GM13977 (cell line): Measurements from ENCODE around the gene MAML1.

Experiments
- DNase-seq: peaks from one replicate; pipeline ENCODE4 v3.0.0; 2012; ENCODE audit warnings: low spot score
- in situ Hi-C: fragments of 300-500 bp; cut with MboI; formaldehyde crosslinking; loops from one replicate; pipeline ENCODE4 v1.12.0; 2022; ENCODE audit warnings: low sequenced_read_pairs, low pct_unique_long_range_greater_than_20kb, mixed read lengths, inconsistent platforms; ENCODE audit not compliant: unreplicated experiment
- TF ChIP-seq, protein P1 (sequence below): IDR thresholded peaks from 2 replicates; pipeline ENCODE4 v1.5.1; 2012; ENCODE audit warnings: mild to moderate bottlenecking, control low read depth; ENCODE audit not compliant: insufficient read depth; ENCODE audit errors: extremely low read depth, missing control alignments

Gene MAML1

DNA sequence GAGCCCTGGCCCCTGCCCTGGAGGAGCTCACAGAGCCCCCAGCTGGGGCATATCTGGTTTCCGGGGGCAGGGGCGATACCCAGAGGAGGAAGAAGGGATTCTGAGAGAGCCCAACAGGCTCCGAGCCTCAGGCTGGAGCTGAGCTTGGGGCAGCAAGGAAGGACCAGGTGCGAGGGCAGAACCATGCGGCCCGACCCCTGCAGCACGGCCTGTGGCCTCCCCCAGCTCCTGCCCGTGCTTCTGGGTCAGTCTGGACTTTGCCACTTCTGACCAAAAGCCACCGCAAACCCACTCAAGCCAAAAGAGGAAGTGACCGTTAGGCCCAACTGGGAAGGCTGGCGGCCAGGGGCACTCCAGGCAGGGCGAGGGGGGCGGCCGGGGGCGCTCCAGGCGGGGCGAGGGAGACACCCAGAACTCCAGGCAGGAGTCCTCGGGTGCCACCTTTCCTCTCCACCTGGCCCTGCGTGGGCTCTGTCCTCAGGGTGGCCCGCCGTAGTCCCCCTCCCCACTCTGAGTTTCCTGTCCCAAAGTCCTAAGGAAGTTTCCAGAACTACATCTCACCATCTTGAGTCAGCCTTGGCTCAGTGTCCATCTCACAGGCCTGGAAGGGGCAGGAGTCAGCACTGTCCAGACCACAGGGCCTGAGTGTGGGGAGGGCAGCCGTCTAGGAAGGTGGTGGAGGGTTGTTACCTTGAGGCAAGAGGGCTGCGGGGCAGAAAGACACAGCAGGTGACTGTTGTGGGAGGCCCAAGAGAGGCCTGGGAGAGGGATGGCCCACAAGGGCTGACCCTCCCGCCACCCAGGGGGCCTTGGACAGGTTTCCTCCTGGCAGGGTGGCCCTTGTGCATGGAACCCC lies 60.2 kb downstream of the MAML1 start:
- TF ChIP-seq, protein P1, sequence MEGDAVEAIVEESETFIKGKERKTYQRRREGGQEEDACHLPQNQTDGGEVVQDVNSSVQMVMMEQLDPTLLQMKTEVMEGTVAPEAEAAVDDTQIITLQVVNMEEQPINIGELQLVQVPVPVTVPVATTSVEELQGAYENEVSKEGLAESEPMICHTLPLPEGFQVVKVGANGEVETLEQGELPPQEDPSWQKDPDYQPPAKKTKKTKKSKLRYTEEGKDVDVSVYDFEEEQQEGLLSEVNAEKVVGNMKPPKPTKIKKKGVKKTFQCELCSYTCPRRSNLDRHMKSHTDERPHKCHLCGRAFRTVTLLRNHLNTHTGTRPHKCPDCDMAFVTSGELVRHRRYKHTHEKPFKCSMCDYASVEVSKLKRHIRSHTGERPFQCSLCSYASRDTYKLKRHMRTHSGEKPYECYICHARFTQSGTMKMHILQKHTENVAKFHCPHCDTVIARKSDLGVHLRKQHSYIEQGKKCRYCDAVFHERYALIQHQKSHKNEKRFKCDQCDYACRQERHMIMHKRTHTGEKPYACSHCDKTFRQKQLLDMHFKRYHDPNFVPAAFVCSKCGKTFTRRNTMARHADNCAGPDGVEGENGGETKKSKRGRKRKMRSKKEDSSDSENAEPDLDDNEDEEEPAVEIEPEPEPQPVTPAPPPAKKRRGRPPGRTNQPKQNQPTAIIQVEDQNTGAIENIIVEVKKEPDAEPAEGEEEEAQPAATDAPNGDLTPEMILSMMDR: no peak
- in situ Hi-C loops: loop anchor here (10.0 kb wide), 1 partner anchor 112 kb away; the partner anchor contains the start of gene TBC1D9B
- DNase-seq: no peak

DNA sequence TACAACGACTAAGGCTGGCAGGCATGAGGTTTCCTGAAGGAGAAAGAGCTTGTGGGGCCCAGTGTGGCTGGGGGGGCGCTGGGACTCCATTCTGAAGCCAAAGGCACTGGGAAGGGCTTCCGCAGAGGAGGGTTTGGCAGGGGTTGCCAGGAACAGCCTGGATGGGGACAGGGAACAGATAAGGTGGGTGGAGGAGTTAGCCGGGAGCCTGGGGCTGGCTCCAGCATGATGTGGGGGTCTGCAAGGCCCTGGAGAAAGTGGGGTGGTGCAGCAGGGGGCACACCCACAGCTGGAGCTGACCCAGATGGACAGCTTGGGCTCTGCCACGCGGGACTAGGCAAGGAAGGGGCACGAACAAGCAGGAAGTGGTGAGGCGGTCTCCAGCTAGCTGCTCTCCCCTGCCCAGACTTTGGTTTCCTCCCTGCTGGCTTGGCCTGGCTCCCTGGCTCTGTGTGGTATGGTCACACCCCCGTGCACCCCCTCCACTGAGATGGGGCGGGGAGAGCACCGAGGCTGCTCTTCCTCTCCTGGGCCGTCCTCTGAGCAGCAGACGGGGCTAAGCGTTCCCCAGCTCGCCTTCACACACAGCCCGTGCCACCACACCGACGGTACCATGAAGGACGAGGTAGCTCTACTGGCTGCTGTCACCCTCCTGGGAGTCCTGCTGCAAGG lies 61.0 kb downstream of the MAML1 start, which contains the start of gene LTC4S:
Gene LTC4S (plus strand): TSS at position 519 of the 672 bp plus-strand sequence. CDS start 95 bp downstream, at position 614.
- in situ Hi-C loops: loop anchor here (10.0 kb wide), 1 partner anchor 111 kb away; the partner anchor contains the start of gene TBC1D9B
- TF ChIP-seq, protein P1: no peak
- DNase-seq: no peak

- in situ Hi-C loops: loop anchor here (10.0 kb wide), 1 partner anchor 111 kb away; the partner anchor contains the start of gene TBC1D9B
- DNase-seq: no peak
- TF ChIP-seq, protein P1: no peak
Observed at GRCh38 chr5:179794171-179794570, 61.5 kb downstream of the MAML1 start.

- in situ Hi-C loops: loop anchor here (10.0 kb wide), 1 partner anchor 110 kb away; the partner anchor contains the start of gene TBC1D9B
- DNase-seq: no peak
- TF ChIP-seq, protein P1: no peak
Observed at GRCh38 chr5:179794575-179794974, 62.0 kb downstream of the MAML1 start.

DNA sequence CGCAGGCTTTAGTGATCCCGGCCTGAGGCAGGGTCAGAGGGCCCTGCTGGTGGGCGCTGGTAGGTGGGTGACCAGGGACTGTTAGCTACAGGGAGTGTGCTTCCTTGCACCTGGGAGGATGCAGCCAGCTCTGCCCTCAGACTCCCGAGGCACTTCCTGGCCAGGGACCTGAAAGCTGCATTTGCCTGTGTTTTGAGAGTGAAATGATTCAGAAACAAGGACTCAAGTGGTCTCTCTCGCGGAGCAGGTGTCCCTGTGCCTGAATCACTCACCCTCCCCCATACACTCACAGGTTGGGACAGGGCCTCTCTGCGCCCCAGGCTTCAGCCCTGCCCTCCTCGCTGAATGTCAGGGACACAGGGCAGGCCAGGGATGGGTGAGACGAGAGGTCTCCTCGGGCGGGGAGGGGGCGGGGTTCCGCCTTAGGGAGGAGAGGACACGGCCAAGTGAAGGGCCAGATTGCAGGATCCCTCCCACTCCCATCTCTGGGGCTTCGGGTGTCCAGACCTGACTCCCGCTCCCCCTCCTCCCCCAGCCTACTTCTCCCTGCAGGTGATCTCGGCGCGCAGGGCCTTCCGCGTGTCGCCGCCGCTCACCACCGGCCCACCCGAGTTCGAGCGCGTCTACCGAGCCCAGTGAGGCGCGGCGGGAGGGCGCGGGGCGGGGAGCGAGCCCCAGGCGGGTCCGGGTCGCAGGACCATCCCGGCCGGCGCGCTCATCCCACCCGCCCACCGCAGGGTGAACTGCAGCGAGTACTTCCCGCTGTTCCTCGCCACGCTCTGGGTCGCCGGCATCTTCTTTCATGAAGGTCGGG lies 62.6 kb downstream of the MAML1 start:
- DNase-seq: no peak
- in situ Hi-C loops: loop anchor here (10.0 kb wide), 1 partner anchor 110 kb away; the partner anchor contains the start of gene TBC1D9B
- TF ChIP-seq, protein P1: no peak
